Gastrocnemius medialis (tissue), 4 donors: ENCODE measurements around the gene PPFIA4. TPM values are rescaled to one million over a fixed set of nuclear protein-coding genes. Genes with fewer than 3 reads are reported as not detected.

Experiments
- ATAC-seq, 2 donors: fragments of 150-250 bp; one replicate each; pipeline ENCODE4 v1.9.1; 2016
- DNase-seq, 2 donors: peaks; one replicate each; pipeline ENCODE4 v3.0.0-alpha.2; 2019
- H3K27ac ChIP-seq, 4 donors: fragments of 200-600 bp; sonication (generic); 1 replicate in 1 of 4; 2 replicates in 3 of 4; pipeline ENCODE4 v1.5.1; 2016 to 2018; ENCODE audit warnings: mild to moderate bottlenecking in 2 of 4, moderate library complexity in 1 of 4
- H3K27me3 ChIP-seq, 3 donors: fragments of 200-600 bp; sonication (generic) in 2 of 3; 1 replicate in 1 of 3; 2 replicates in 2 of 3; pipeline versions ENCODE4 v1.5.1 to v1.6.0; 2016 to 2019; ENCODE audit warnings: mild to moderate bottlenecking in 1 of 3, moderate library complexity in 1 of 3
- H3K36me3 ChIP-seq, 2 donors: fragments of 200-600 bp; sonication (generic) in 1 of 2; one replicate each; pipeline ENCODE4 v1.5.1; 2017 to 2018
- H3K4me1 ChIP-seq, 2 donors: fragments of 200-600 bp; sonication (generic) in 1 of 2; one replicate each; pipeline ENCODE4 v1.5.1; 2016 to 2017; ENCODE audit warnings: mild to moderate bottlenecking in 2 of 2
- H3K4me3 ChIP-seq, 4 donors: fragments of 200-600 bp; sonication (generic) in 3 of 4; 1 replicate in 1 of 4; 2 replicates in 3 of 4; pipeline ENCODE4 v1.5.1; 2016 to 2019; ENCODE audit warnings: mild to moderate bottlenecking in 2 of 4
- H3K9me3 ChIP-seq, 3 donors: fragments of 200-600 bp; sonication (generic) in 2 of 3; 1 replicate in 1 of 3; 2 replicates in 2 of 3; pipeline ENCODE4 v1.5.1; 2016 to 2019
- CTCF ChIP-seq, 5 experiments: fragments of 450-650 bp in 3 of 5; fragments of 200-600 bp in 2 of 5; sonication (generic) in 2 of 5; IDR thresholded peaks in 4 of 5; conservative IDR thresholded peaks in 1 of 5; 1 replicate in 4 of 5; 2 replicates in 1 of 5; pipeline ENCODE4 v1.5.1; 2016 to 2019; ENCODE audit warnings: antibody characterized with exemption in 5 of 5, mild to moderate bottlenecking in 3 of 5, moderate library complexity in 3 of 5
- POLR2A ChIP-seq, 2 donors: fragments of 450-650 bp; IDR thresholded peaks; one replicate each; pipeline ENCODE4 v1.6.1; 2017; ENCODE audit warnings: antibody characterized with exemption in 2 of 2, mild to moderate bottlenecking in 2 of 2, moderate library complexity in 2 of 2
- in situ Hi-C, 4 donors: fragments of 200-750 bp; cut with MboI; loops; one replicate each; pipeline versions ENCODE4 v1.15.0 to v1.8.0; 2017; ENCODE audit warnings: low sequenced_read_pairs in 4 of 4
- intact Hi-C: fragments of 100-400 bp; cut with DNase I; formaldehyde crosslinking; loops from one replicate; pipeline ENCODE4 v1.15.1; 2023; ENCODE audit warnings: low total_unique reads
- total RNA-seq, 4 donors: library from RNA; depleted of rRNA; stranded (reverse); fragments of >200 nt; gene quantifications; one replicate each; pipeline versions ENCODE4 v1.1.0 to v1.2.3, GENCODE V29; 2016

Gene PPFIA4
- total RNA-seq, 4 donors from 2014 or later, result 8.4 to 45.5 (median 33.1) TPM

- Histone ChIP-seq H3K4me1 (peaks cover 0 to 9% of the 10 kb centered on the region in 2 donors), H3K27ac (peak overlapping the region in 2 of 4 donors; percentile 1 to 13), H3K9me3 (no peaks in the 10 kb centered on the region), H3K36me3 (peaks cover 0 to 24% of the 10 kb centered on the region in 2 donors), H3K27me3 (no peaks in the 10 kb centered on the region), H3K4me3 (no peak overlapping the region)
- intact Hi-C loops, result no loop called here
- in situ Hi-C loops, result loop anchor here in 1 of 4 donors (10.0 kb wide), 1 partner anchor 163 kb away; no protein-coding TSS in a partner anchor
- ATAC-seq (peak in 1 of 2 donors; percentile 64), DNase-seq (no peak)
- TF ChIP-seq CTCF (IDR thresholded peaks at IDR 0.05 in 4 of 5, conservative IDR thresholded peaks at IDR 0.05 in 1 of 5) (no peak), POLR2A (IDR thresholded peaks at IDR 0.05) (no peak)
These were observed 25.6 kb downstream of the PPFIA4 start for GRCh38 chr1:203051841-203052324.

GRCh38 chr1:203052601-203053000 lies 26.3 kb downstream of the PPFIA4 start:
- TF ChIP-seq POLR2A (IDR thresholded peaks at IDR 0.05) (no peak), CTCF (IDR thresholded peaks at IDR 0.05 in 4 of 5, conservative IDR thresholded peaks at IDR 0.05 in 1 of 5) (no peak)
- H3K27ac ChIP-seq, result no peak overlapping the region

GRCh38 chr1:203054184-203054583 lies 27.9 kb downstream of the PPFIA4 start:
- no peaks in the 10 kb centered on the region for H3K27me3 ChIP-seq
- intact Hi-C loops, result no loop called here
- in situ Hi-C loops, result loop anchor here in 1 of 4 donors (10.0 kb wide), 1 partner anchor 161 kb away; no protein-coding TSS in a partner anchor
- H3K9me3 ChIP-seq, result no peaks in the 10 kb centered on the region
- TF ChIP-seq CTCF (IDR thresholded peaks at IDR 0.05 in 4 of 5, conservative IDR thresholded peaks at IDR 0.05 in 1 of 5) (no peak), POLR2A (IDR thresholded peaks at IDR 0.05) (no peak)
- ATAC-seq, result no peak
- no peak overlapping the region for H3K27ac ChIP-seq
- peaks cover 0 to 11% of the 10 kb centered on the region in 2 donors for H3K36me3 ChIP-seq
- H3K4me1 ChIP-seq, result peaks cover 0 to 9% of the 10 kb centered on the region in 2 donors
- no peak for DNase-seq
- no peak overlapping the region for H3K4me3 ChIP-seq

More at GRCh38 chr1:203052601-203053000, 26.3 kb downstream of the PPFIA4 start:
- in situ Hi-C loops, result loop anchor here in 1 of 4 donors (10.0 kb wide), 1 partner anchor 162 kb away; no protein-coding TSS in a partner anchor
- Histone ChIP-seq H3K9me3 (no peaks in the 10 kb centered on the region), H3K27me3 (no peaks in the 10 kb centered on the region), H3K4me1 (peaks cover 0 to 9% of the 10 kb centered on the region in 2 donors), H3K36me3 (peaks cover 0 to 20% of the 10 kb centered on the region in 2 donors), H3K4me3 (no peak overlapping the region)
- DNase-seq (no peak), ATAC-seq (no peak)
- intact Hi-C loops, result no loop called here

GRCh38 chr1:203054642-203055041 lies 28.4 kb downstream of the PPFIA4 start:
- peaks cover 0 to 9% of the 10 kb centered on the region in 2 donors for H3K4me1 ChIP-seq
- intact Hi-C loops (no loop called here), in situ Hi-C loops (loop anchor here in 1 of 4 donors (10.0 kb wide), 1 partner anchor 160 kb away; no protein-coding TSS in a partner anchor)
- H3K9me3 ChIP-seq, result no peaks in the 10 kb centered on the region
- no peak overlapping the region for H3K27ac ChIP-seq
- DNase-seq, result no peak
- TF ChIP-seq POLR2A (IDR thresholded peaks at IDR 0.05) (no peak), CTCF (IDR thresholded peaks at IDR 0.05 in 4 of 5, conservative IDR thresholded peaks at IDR 0.05 in 1 of 5) (no peak)
- peaks cover 0 to 12% of the 10 kb centered on the region in 2 donors for H3K36me3 ChIP-seq
- no peak overlapping the region for H3K4me3 ChIP-seq
- no peaks in the 10 kb centered on the region for H3K27me3 ChIP-seq
- no peak for ATAC-seq
